HG03095 (cell line): ENCODE data around the gene RTN4IP1.
A peak's percentile ranks its signal among the peaks of the same experiment; 100 is the strongest.

Experiments
- ATAC-seq: cut with Tn5 transposase; IDR thresholded peaks from one replicate; pipeline ENCODE4 v1.9.1; 2021; ENCODE audit warnings: moderate library complexity; ENCODE audit not compliant: unreplicated experiment

The RTN4IP1 gene

DNA sequence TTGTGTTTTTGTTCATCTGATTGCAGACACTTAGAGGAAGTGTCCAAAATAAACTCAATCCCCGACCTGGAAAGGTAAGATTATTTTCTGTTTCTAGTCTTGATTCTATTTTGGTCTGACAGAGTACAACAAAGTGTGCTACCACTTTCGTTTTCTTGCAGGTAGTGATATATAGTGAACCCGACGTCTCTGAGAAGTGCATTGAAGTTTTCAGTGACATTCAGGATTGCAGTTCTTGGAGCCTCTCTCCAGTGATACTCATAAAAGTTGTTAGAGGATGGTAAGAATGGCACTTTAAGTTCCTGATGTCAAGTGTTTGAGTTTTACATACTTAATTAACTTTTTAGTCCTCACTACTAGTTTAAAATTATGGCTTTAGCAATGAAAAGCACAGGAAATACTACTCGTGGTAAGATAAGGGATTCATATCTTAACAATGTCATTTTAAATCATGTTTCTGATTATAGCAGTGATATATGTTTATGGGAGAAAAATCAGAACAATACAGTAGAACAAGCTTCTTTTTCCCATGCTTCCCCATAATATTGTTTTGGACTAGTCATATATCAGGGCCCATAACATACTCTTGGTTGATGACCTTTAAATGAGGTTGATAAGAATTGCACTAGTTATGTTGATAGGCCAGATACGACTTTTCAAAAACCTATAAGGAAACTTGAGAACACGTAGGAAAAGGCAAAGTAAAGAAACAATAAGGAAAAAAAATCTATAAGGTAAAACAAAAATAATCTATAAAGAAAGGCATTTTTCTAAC is 104.0 kb downstream of the RTN4IP1 start:
- peak; percentile 44 for ATAC-seq

DNA sequence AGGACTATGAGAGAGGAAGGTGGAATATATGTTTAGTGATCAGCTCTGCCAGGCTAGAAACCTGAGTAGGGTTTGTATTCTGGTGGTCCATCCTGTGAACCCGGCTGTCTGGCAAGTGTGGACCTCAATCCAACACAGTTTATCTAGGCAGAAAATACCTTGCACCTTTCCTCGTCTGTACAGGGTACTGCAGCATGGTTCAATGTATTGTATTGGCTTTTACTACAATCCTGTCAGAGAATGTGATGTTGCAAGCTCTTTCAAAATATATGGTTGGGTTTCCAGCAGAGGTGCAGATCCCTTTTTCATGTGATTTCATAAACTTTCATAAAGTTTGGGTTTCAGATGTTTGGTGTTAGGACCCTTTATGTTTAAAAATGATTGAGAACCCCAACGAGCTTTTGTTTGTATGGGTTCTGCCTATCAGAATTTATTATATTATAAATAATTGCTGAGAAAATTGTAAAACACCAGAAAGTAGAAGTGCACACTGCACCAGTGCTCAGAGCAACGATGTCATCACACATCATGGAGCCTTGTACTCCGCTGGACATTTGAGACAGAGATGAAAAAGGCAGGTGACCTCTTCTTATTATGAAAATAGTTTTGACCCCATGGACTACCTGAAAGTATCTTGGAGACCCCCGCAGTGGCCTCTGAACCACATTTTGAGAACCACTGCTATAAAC is 106.6 kb downstream of the RTN4IP1 start:
- no peak for ATAC-seq
